ENCODE data around the gene ANGPT4. TPM values are rescaled to one million over a fixed set of nuclear protein-coding genes. Genes with fewer than 3 reads are reported as not detected.

ANGPT4 gene
- total RNA-seq, 1 donor from 2014 or later, result 0.20 TPM

DNA sequence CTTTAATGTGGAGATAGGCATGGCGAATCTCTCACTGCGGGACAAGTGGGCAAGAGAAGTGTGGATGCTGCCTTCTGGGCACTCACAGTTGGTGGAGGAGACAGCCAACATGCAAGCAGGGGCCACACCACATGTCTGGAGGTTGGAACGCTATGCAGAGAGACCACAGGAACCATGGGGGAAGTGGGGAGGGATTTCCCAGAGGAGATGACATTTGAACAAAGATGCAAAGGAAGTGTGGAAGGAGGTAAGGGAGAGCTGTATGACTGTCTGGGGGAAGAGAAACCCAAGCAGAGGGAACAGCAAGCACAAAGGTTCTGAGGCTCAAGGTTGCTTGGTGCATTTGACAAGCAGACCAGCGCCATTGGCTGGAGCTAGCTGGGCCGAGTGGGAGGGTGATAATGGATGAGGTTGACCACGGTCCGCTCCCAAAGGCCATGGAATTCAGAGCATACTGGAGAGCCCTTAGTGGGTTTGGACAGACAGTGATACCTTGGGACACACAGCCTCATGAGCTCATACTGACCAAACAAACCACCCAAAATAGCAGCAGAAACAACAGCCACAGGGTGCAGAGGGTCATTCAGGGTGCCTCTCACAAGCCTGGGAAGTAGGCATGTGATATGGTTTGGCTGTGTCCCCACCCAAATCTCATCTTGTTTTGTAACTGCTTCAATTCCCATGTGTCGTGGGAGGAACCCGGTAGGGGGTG, 90.3 kb downstream of the ANGPT4 start:
- no peak for DNase-seq (ENCODE audit: low spot score)

- no peak for DNase-seq (ENCODE audit: low spot score)
These were observed 91.2 kb downstream of the ANGPT4 start for GRCh38 chr20:824916-825315.

DNA sequence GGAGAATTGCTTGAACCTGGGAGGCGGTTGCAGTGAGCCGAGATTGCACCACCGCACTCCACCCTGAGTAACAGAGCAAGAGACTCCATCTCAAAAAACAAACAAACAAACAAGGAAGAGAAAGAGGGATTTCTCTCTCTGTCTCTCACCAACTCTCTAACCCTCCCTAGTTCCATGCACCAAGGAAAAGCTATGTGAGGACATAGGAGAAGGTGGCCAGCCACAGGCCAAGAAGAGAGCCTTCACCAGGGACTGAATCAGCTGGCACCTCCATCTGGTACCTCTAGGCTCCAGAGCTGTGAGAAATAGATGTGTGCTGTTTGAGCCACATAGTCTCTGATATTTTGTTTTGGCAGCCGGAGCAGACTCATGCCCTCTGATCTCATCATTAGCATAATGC, 91.6 kb downstream of the ANGPT4 start:
- no peak for DNase-seq (ENCODE audit: low spot score)

DNA sequence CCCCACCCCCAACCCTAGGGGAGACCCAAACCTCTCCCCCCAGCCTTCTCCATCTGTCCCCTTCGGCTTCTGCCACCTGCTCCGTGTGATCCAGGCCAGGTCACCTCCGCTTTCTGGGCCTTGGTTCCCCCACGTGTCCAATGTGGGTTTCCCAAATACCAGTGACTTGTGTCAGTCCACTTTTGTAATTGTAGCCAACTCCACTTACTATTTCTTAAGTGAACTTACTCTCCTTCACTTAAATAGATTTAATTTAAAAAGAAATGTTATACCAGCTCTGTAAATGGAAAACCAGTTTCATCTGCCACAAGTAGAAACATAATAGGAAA, 92.6 kb downstream of the ANGPT4 start:
- DNase-seq (ENCODE audit: low spot score), result no peak

DNA sequence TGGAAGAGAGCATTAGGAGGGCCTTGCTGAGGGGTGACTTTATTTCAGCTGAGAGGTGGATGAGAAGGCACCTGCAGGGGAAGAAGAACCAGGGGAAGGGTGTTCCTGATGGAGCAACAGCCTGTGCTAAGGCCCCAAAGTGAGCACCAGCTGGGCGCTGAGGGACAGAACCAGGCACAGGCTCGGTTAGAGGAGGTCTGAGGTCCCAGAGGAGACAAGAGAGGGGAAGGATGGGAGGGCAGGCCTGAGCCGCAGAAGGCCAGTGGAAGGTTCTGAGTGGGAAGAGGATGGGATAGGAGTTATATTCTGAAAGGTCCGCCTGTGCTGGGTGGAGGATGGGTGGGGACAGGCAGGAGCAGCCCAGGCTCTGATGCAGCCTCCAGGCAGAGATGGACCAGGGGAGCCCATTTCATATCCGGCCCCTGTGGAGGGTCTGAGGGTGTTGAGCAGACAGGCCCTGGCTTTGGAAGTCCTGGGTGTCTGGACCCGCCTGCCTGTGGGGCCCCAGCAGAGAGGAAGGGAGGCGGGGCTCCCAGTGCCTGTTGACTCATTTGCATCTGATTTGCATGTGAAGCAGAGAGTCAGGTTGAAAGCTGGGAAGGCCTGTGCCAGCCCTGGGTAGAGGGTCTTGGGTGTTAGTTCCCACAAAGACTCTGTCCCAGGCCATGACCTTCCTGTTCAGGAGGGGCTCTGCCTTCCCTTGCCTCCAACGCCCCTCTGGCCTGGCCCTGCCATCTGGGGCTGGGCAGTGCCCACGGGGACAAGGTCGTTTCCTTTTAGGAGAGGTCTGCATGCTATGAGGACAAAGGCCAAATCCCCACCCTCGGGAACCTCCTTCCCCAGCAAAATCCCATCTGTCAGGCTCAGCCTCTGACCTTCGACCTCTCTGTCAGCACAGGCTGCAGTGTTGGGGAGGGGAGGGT, 93.2 kb downstream of the ANGPT4 start:
- no peak for DNase-seq (ENCODE audit: low spot score)

- DNase-seq (ENCODE audit: low spot score), result no peak
These were observed 94.4 kb downstream of the ANGPT4 start for GRCh38 chr20:821731-822065.

GRCh38 chr20:821046-821730, 94.9 kb downstream of the ANGPT4 start:
- no peak for DNase-seq (ENCODE audit: low spot score)

DNA sequence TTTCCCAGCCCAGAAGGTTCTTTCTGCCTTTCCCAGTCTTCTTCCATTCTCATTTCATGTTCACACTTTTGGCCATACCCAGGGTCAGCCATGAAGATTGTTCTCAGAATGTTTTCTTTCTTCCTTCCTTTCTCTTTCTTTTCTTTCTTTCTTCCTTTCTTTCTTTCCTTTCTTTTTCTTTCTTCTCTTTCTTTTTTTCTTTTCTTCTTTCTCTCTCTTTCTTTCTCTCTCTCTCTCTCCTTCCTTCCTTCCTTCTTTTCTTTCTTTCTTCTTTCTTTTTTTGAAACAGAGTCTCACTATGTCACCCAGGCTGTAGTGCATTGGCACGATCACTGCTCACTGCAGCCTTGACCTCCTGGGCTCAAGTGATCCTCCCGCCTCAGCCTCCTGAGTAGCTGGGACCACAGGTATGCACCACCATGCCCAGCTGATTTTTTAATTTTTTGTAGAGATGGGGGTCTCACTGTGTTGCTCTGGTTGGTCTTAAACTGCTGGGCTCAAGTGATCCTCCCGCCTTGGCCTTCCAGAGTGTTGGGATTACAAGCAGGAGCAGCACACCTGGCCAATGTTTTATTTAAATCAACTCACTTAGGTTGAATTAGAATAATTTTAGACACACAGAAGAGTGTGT, 95.7 kb downstream of the ANGPT4 start:
- DNase-seq (ENCODE audit: low spot score), result no peak

Other genes starting within 250 kb of the ANGPT4 start
- gene SCRT2, start 240.5 kb downstream of the ANGPT4 start, total RNA-seq, result not detected
- gene SLC52A3, start 147.8 kb downstream of the ANGPT4 start, total RNA-seq, result 7.5 TPM
- gene FAM110A, start 82.6 kb downstream of the ANGPT4 start, total RNA-seq, result 16.1 TPM
- gene RSPO4, start 86.0 kb upstream of the ANGPT4 start, total RNA-seq, result 0.26 TPM
- gene PSMF1, start 202.3 kb upstream of the ANGPT4 start, total RNA-seq, result 138 TPM

All from mucosa of gallbladder (tissue), 1 donor.